Spleen (tissue), 7 donors: ENCODE results near the gene EMX2.

ENCODE experiments used
- POLR2A ChIP-seq, 3 donors: fragments of 450-650 bp; IDR thresholded peaks; one replicate each; pipeline ENCODE4 v1.5.1; 2017; ENCODE audit warnings: antibody characterized with exemption in 3 of 3, mild to moderate bottlenecking in 1 of 3
- POLR2AphosphoS5 ChIP-seq, 3 donors: sonication (generic); formaldehyde crosslinking; IDR thresholded peaks; one replicate each; pipeline ENCODE4 v1.5.1; 2017; ENCODE audit warnings: antibody characterized with exemption in 3 of 3
- TF ChIP-seq, protein P1 (sequence below), 11 experiments: fragments of 200-600 bp in 7 of 11; fragments of 450-650 bp in 4 of 11; sonication (generic) in 4 of 11; IDR thresholded peaks in 8 of 11; conservative IDR thresholded peaks in 3 of 11; 1 replicate in 7 of 11; 2 replicates in 4 of 11; pipeline versions ENCODE4 v1.4.0 to v1.8.0; 2016 to 2021; ENCODE audit warnings: antibody characterized with exemption in 11 of 11, inconsistent platforms in 4 of 11, mild to moderate bottlenecking in 1 of 11
- donor health status: DM: no; HTN: no; CAD: no; lungs with moderate emphysema.
- donor health status: DM: no; HTN: no; CAD: no.
- donor health status: DM: no; HTN: no; CAD: no.

DNA sequence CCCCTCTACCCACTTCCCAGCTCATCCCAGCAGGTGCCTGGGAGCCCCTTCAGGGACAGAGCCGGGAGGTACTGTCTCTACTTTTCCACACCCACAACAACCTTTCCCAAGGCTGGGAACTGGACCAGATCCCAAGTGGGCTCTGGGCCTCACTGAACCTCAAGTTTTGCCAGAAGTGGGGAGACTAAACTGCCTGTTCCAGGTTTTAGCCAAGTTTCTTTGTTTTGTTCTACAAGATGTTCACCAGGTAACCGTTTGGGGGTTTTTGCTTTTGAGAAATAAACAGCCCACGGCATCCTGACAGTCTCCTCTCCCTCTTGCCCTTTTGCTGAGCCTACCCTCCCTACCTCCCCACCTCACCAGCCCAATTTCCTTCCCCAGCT lies 10.6 kb upstream of the EMX2 start:
- TF ChIP-seq, protein P1, sequence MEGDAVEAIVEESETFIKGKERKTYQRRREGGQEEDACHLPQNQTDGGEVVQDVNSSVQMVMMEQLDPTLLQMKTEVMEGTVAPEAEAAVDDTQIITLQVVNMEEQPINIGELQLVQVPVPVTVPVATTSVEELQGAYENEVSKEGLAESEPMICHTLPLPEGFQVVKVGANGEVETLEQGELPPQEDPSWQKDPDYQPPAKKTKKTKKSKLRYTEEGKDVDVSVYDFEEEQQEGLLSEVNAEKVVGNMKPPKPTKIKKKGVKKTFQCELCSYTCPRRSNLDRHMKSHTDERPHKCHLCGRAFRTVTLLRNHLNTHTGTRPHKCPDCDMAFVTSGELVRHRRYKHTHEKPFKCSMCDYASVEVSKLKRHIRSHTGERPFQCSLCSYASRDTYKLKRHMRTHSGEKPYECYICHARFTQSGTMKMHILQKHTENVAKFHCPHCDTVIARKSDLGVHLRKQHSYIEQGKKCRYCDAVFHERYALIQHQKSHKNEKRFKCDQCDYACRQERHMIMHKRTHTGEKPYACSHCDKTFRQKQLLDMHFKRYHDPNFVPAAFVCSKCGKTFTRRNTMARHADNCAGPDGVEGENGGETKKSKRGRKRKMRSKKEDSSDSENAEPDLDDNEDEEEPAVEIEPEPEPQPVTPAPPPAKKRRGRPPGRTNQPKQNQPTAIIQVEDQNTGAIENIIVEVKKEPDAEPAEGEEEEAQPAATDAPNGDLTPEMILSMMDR (IDR thresholded peaks at IDR 0.05 in 8 of 11, conservative IDR thresholded peaks at IDR 0.05 in 3 of 11): no peak
- TF ChIP-seq POLR2AphosphoS5 (IDR thresholded peaks at IDR 0.05) (no peak), POLR2A (IDR thresholded peaks at IDR 0.05) (no peak)
